NB4 (cell line): ENCODE results near the gene HNRNPUL1.

Experiments used
- DNase-seq: peaks from one replicate; pipeline ENCODE4 v3.0.0; 2010; ENCODE audit warnings: low read depth
- H3K4me3 ChIP-seq: one replicate; pipeline ENCODE4 v1.5.1; 2011; ENCODE audit warnings: mild to moderate bottlenecking, low read depth, low read length, moderate library complexity
- CTCF ChIP-seq: IDR thresholded peaks from one replicate; pipeline ENCODE4 v1.5.1; 2012; ENCODE audit warnings: low read depth, low read length
- MYC ChIP-seq: IDR thresholded peaks from 2 replicates; pipeline ENCODE4 v1.6.1; 2011; ENCODE audit warnings: low read depth, low read length
- POLR2A ChIP-seq: IDR thresholded peaks from 2 replicates; pipeline ENCODE4 v1.6.1; 2011; ENCODE audit warnings: mild to moderate bottlenecking; ENCODE audit not compliant: insufficient read length; ENCODE audit errors: extremely low read depth
- TF ChIP-seq, protein P1 (sequence below): IDR thresholded peaks from 2 replicates; pipeline ENCODE4 v1.6.1; 2011; ENCODE audit warnings: low read depth, low read length

The HNRNPUL1 gene

DNA sequence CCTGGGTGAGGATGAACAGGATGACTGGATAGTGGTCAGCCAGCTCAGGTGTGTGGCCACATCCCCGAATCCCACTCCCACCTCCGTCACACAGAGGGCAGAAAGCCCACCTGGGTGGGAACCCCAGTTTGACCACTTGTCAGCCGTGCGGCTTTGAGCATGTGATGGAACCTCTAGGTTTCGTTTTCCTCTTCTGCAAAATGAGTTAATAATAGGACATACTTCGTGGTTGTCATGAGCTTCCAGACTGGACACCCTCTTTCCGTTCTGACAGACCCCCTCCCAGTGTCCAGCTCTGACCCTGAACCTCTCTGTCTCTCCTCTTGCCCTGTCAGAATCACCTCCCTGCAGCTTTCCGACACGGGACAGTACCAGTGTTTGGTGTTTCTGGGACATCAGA is 43.4 kb upstream of the HNRNPUL1 start:
- no peak for DNase-seq
- no peak for TF ChIP-seq CTCF
- H3K4me3 ChIP-seq: no peak overlapping the region

DNA sequence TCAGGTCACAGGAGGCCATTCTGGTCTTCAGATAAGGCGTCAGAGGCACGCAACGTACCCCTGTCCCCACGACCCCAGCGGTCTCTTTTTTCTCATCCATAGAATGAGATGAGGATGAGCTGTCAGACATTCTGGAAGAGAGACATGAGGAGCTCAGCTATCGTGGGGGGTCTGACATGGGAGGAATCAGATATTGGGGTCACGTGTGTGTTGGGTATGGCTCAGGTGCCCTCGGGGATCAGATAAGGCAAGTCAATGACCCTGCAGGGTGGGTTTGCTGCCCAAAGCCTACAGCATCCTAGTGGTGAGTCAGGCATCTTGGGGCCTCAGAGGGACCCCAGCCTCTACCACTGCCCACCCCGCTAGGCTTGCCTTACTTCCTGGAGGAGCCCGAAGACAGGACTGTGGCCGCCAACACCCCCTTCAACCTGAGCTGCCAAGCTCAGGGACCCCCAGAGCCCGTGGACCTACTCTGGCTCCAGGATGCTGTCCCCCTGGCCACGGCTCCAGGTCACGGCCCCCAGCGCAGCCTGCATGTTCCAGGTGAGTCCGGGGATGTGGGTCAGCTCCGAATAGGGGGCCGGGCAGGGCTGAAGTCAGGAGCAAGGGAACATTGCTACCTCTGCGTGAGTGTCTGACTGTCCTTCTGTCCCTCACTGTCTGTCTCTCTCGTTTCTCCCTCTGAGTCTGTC is 42.5 kb upstream of the HNRNPUL1 start:
- DNase-seq: no peak
- TF ChIP-seq MYC (no peak), POLR2A (no peak), CTCF (no peak)
- TF ChIP-seq, protein P1, sequence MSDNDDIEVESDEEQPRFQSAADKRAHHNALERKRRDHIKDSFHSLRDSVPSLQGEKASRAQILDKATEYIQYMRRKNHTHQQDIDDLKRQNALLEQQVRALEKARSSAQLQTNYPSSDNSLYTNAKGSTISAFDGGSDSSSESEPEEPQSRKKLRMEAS: no peak

DNA sequence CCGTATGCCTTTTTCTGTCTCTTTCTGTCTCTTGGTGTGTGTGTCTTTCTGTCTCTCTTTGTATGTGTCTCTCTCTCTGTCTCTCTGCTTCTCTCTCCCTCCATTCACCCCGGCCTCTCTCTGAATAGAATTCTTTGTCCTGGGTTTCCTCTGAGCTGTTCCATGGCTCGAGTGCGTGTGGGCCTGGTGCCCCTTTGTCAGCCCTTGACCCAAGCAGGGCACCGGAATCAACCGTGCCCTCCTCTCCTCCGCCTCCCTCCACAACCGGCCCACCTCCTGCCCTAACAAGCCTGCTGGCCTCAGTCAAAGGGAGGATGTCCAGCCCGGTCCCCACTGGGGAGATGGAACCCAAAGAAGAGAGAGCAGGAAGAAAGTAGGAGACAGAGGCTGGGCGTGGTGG is 41.9 kb upstream of the HNRNPUL1 start:
- DNase-seq: no peak
- no peak overlapping the region for H3K4me3 ChIP-seq
- TF ChIP-seq, protein P1: no peak
- no peak for TF ChIP-seq CTCF
- no peak for TF ChIP-seq POLR2A
- no peak for TF ChIP-seq MYC

More for the DNA sequence above, 42.5 kb upstream of the HNRNPUL1 start:
- H3K4me3 ChIP-seq: no peak overlapping the region

GRCh38 chr19:41223431-41224234 is 40.5 kb upstream of the HNRNPUL1 start:
- DNase-seq: peak; percentile 21
- no peak overlapping the region for H3K4me3 ChIP-seq
- TF ChIP-seq, protein P1: no peak
- no peak for TF ChIP-seq CTCF
- no peak for TF ChIP-seq MYC
- TF ChIP-seq POLR2A: no peak

GRCh38 chr19:41224632-41225031 is 39.5 kb upstream of the HNRNPUL1 start:
- no peak overlapping the region for H3K4me3 ChIP-seq
- no peak for DNase-seq

More at GRCh38 chr19:41224632-41225031, 39.5 kb upstream of the HNRNPUL1 start:
- TF ChIP-seq POLR2A: no peak
- TF ChIP-seq, protein P1: no peak
- TF ChIP-seq CTCF: no peak
